HEK293T (cell line): Measurements from ENCODE around the gene RPAP3.

Experiments
- CTCF ChIA-PET: fragments of 350-600 bp; formaldehyde crosslinking; extraction: SDS; loops from one replicate; lab custom pipeline; 2021; ENCODE audit warnings: antibody characterized with exemption, inconsistent platforms; lab: Yijun Ruan, JAX
- POLR2A ChIA-PET: fragments of 350-600 bp; formaldehyde crosslinking; extraction: SDS; loops from one replicate; lab custom pipeline; 2020; ENCODE audit warnings: antibody characterized with exemption, inconsistent platforms; lab: Yijun Ruan, JAX
- DNase-seq: peaks from one replicate; pipeline ENCODE4 v3.0.0; 2012; ENCODE audit warnings: mixed read lengths; ENCODE audit errors: extremely low spot score
- ARNT ChIP-seq: fragments of 450-650 bp; IDR thresholded peaks from 2 replicates; pipeline ENCODE4 v1.6.1; 2017; ENCODE audit warnings: mild to moderate bottlenecking
- BHLHE40 ChIP-seq: fragments of 450-650 bp; IDR thresholded peaks from 2 replicates; pipeline ENCODE4 v1.6.1; 2016; ENCODE audit warnings: mild to moderate bottlenecking, moderate library complexity, borderline replicate concordance
- CTBP1 ChIP-seq: fragments of 450-650 bp; IDR thresholded peaks from 2 replicates; pipeline ENCODE4 v1.6.1; 2016; ENCODE audit warnings: borderline replicate concordance
- ELF4 ChIP-seq: fragments of 450-650 bp; IDR thresholded peaks from 2 replicates; pipeline ENCODE4 v1.6.1; 2017; ENCODE audit warnings: antibody characterized with exemption
- FOXA1 ChIP-seq: fragments of 450-650 bp; IDR thresholded peaks from 2 replicates; pipeline ENCODE4 v1.6.1; 2016; ENCODE audit warnings: mild to moderate bottlenecking
- FOXK2 ChIP-seq: fragments of 450-650 bp; IDR thresholded peaks from 2 replicates; pipeline ENCODE4 v1.6.1; 2016; ENCODE audit warnings: mild to moderate bottlenecking
- FOXM1 ChIP-seq: fragments of 450-650 bp; IDR thresholded peaks from 2 replicates; pipeline ENCODE4 v1.6.1; 2017; ENCODE audit warnings: mild to moderate bottlenecking, borderline replicate concordance
- HDGF ChIP-seq: fragments of 450-650 bp; IDR thresholded peaks from 2 replicates; pipeline ENCODE4 v1.6.1; 2017; ENCODE audit warnings: antibody characterized with exemption, borderline replicate concordance
- L3MBTL2 ChIP-seq: fragments of 450-650 bp; conservative IDR thresholded peaks from 2 replicates; pipeline ENCODE4 v1.6.1; 2016; ENCODE audit warnings: mild to moderate bottlenecking
- LEF1 ChIP-seq: fragments of 450-650 bp; IDR thresholded peaks from 2 replicates; pipeline ENCODE4 v1.6.1; 2017; ENCODE audit warnings: mild to moderate bottlenecking, borderline replicate concordance
- NFRKB ChIP-seq: fragments of 450-650 bp; IDR thresholded peaks from 2 replicates; pipeline ENCODE4 v1.6.1; 2016; ENCODE audit warnings: mild to moderate bottlenecking, moderate library complexity
- PKNOX1 ChIP-seq: fragments of 450-650 bp; IDR thresholded peaks from 2 replicates; pipeline ENCODE4 v1.6.1; 2016
- SP1 ChIP-seq: fragments of 450-650 bp; IDR thresholded peaks from 2 replicates; pipeline ENCODE4 v1.6.1; 2017
- SUZ12 ChIP-seq: fragments of 450-650 bp; IDR thresholded peaks from 2 replicates; pipeline ENCODE4 v1.6.1; 2016; ENCODE audit warnings: mild to moderate bottlenecking
- TARDBP ChIP-seq: fragments of 450-650 bp; IDR thresholded peaks from 2 replicates; pipeline ENCODE4 v1.6.1; 2016
- ZNF384 ChIP-seq: fragments of 450-650 bp; IDR thresholded peaks from 2 replicates; pipeline ENCODE4 v1.6.1; 2016

The RPAP3 gene

GRCh38 chr12:47730341-47730744 is 24.5 kb upstream of the RPAP3 start:
- ChIA-PET CTCF (no interaction called here), POLR2A (no interaction called here)
- no peak for DNase-seq
- TF ChIP-seq CTBP1 (no peak), NFRKB (no peak), HDGF (no peak), ARNT (no peak), FOXK2 (no peak), SUZ12 (no peak), L3MBTL2 (no peak), BHLHE40 (no peak), TARDBP (no peak), ELF4 (no peak), PKNOX1 (no peak), SP1 (no peak), ZNF384 (no peak), FOXM1 (no peak), LEF1 (no peak), FOXA1 (no peak)

GRCh38 chr12:47729233-47729632 is 23.4 kb upstream of the RPAP3 start:
- ChIA-PET CTCF (interaction anchor here (1.2 kb wide), 1 partner anchor 12 kb away, joined by 3 read pairs; no protein-coding TSS in a partner anchor), POLR2A (no interaction called here)
- TF ChIP-seq ZNF384 = no peak
- TF ChIP-seq ELF4 = no peak
- TF ChIP-seq SUZ12 = no peak
- TF ChIP-seq SP1 = no peak
- TF ChIP-seq ARNT = no peak
- DNase-seq = no peak

GRCh38 chr12:47725893-47726292 is 20.1 kb upstream of the RPAP3 start:
- TF ChIP-seq FOXA1 (no peak), ZNF384 (no peak), TARDBP (no peak), L3MBTL2 (no peak), FOXK2 (no peak), LEF1 (no peak), SP1 (no peak)
- CTCF ChIA-PET = interaction anchor here (0.8 to 2.9 kb wide), 4 partner anchors 10 to 112 kb away, joined by 3 to 8 read pairs (median 4); no protein-coding TSS in a partner anchor
- DNase-seq = no peak
- POLR2A ChIA-PET = interaction anchor here (2.6 kb wide), 1 partner anchor 20 kb away, joined by 6 read pairs; no protein-coding TSS in a partner anchor

GRCh38 chr12:47725091-47725772 is 19.4 kb upstream of the RPAP3 start, which contains the start of gene ENDOU:
ENDOU (minus strand) TSS chr12:47725490; CDS start chr12:47725413, 77 bp downstream.
- TF ChIP-seq SP1 = no peak
- TF ChIP-seq FOXA1 = no peak
- TF ChIP-seq NFRKB = no peak
- no peak for TF ChIP-seq SUZ12
- no peak for TF ChIP-seq BHLHE40
- no peak for TF ChIP-seq ARNT
- no peak for TF ChIP-seq CTBP1
- no peak for TF ChIP-seq TARDBP
- no peak for TF ChIP-seq ZNF384
- no peak for TF ChIP-seq LEF1
- TF ChIP-seq FOXM1 = no peak
- no peak for TF ChIP-seq PKNOX1
- TF ChIP-seq L3MBTL2 = no peak
- TF ChIP-seq HDGF = no peak
- TF ChIP-seq ELF4 = no peak
- ChIA-PET POLR2A (interaction anchor here (0.8 kb wide), 1 partner anchor 19 kb away, joined by 3 read pairs; the partner anchor contains the start of gene RPAP3), CTCF (interaction anchor here (0.6 to 2.9 kb wide), 5 partner anchors 11 to 112 kb away, joined by 3 to 8 read pairs (median 3); no protein-coding TSS in a partner anchor)
- no peak for DNase-seq

- CTCF ChIA-PET = interaction anchor here (1.6 kb wide), 1 partner anchor 44 kb away, joined by 3 read pairs; no protein-coding TSS in a partner anchor
- no peak for TF ChIP-seq HDGF
- no peak for TF ChIP-seq ZNF384
- TF ChIP-seq BHLHE40 = no peak
- TF ChIP-seq SUZ12 = no peak
- no peak for TF ChIP-seq LEF1
- no peak for DNase-seq
- POLR2A ChIA-PET = no interaction called here
These were observed 17.3 kb upstream of the RPAP3 start for GRCh38 chr12:47722941-47723631.

- TF ChIP-seq BHLHE40 (no peak), CTBP1 (no peak), ZNF384 (no peak)
- POLR2A ChIA-PET = no interaction called here
- CTCF ChIA-PET = no interaction called here
- DNase-seq = no peak
These were observed 16.5 kb upstream of the RPAP3 start for GRCh38 chr12:47722136-47722834.
